MCF 10A (cell line): ENCODE results near the gene LMF1. TPM values are rescaled to one million over a fixed set of nuclear protein-coding genes. Genes with fewer than 3 reads are reported as not detected.

Experiments
- BruUV-seq: library from RNA; stranded (reverse); fragments of 400-500 nt; replicated peaks from 2 replicates; lab custom pipeline; 2021; lab: Mats Ljungman, UMichigan
- CTCF ChIA-PET: fragments of 300-600 bp; sonication (Branson Sonifier 250); formaldehyde crosslinking; extraction: SDS; loops from one replicate; lab custom pipeline; 2021; ENCODE audit warnings: antibody characterized with exemption, inconsistent platforms; lab: Yijun Ruan, JAX
- POLR2A ChIA-PET: fragments of 300-600, 350-650 bp; sonication (Branson Sonifier 250); formaldehyde crosslinking; extraction: SDS; loops from one replicate; lab custom pipeline; 2020; ENCODE audit warnings: antibody characterized with exemption, inconsistent platforms; lab: Yijun Ruan, JAX
- DNase-seq: peaks from one replicate; pipeline ENCODE4 v3.0.0-alpha.2; 2018; ENCODE audit not compliant: unreplicated experiment
- H3K27ac Mint-ChIP-seq: one replicate; pipeline ENCODE4 v1.8.0; 2022; ENCODE audit warnings: mild to moderate bottlenecking, low read depth, mixed read lengths; ENCODE audit not compliant: unreplicated experiment
- H3K27me3 Mint-ChIP-seq: one replicate; pipeline ENCODE4 v1.8.0; 2022; ENCODE audit warnings: mixed read lengths; ENCODE audit not compliant: insufficient read depth, unreplicated experiment
- H3K36me3 Mint-ChIP-seq: one replicate; pipeline ENCODE4 v1.8.0; 2022; ENCODE audit warnings: mild to moderate bottlenecking, moderate library complexity, mixed read lengths; ENCODE audit not compliant: insufficient read depth, unreplicated experiment
- H3K4me1 Mint-ChIP-seq: one replicate; pipeline ENCODE4 v1.8.0; 2022; ENCODE audit warnings: mixed read lengths; ENCODE audit not compliant: insufficient read depth, unreplicated experiment
- H3K4me3 Mint-ChIP-seq: one replicate; pipeline ENCODE4 v1.8.0; 2022; ENCODE audit warnings: mild to moderate bottlenecking, moderate library complexity, mixed read lengths; ENCODE audit not compliant: unreplicated experiment
- H3K9me3 Mint-ChIP-seq: one replicate; pipeline ENCODE4 v1.8.0; 2022; ENCODE audit warnings: mixed read lengths; ENCODE audit not compliant: unreplicated experiment
- intact Hi-C: fragments of 100-400 bp; cut with micrococcal nuclease; formaldehyde crosslinking; loops from 2 replicates; pipeline ENCODE4 v1.14.1; 2022
- total RNA-seq: library from RNA; stranded (reverse); gene quantifications from 2 replicates; pipeline ENCODE4 v1.2.3, GENCODE V29; 2022
- TF ChIP-seq, protein P1 (sequence below): fragments of 200-600 bp; IDR thresholded peaks from one replicate; pipeline ENCODE4 v1.8.0; 2022; ENCODE audit warnings: antibody characterized with exemption, mild to moderate bottlenecking; ENCODE audit not compliant: unreplicated experiment

Gene LMF1
- total RNA-seq, 1 experiment from 2014 or later, result 9.9 TPM

DNA sequence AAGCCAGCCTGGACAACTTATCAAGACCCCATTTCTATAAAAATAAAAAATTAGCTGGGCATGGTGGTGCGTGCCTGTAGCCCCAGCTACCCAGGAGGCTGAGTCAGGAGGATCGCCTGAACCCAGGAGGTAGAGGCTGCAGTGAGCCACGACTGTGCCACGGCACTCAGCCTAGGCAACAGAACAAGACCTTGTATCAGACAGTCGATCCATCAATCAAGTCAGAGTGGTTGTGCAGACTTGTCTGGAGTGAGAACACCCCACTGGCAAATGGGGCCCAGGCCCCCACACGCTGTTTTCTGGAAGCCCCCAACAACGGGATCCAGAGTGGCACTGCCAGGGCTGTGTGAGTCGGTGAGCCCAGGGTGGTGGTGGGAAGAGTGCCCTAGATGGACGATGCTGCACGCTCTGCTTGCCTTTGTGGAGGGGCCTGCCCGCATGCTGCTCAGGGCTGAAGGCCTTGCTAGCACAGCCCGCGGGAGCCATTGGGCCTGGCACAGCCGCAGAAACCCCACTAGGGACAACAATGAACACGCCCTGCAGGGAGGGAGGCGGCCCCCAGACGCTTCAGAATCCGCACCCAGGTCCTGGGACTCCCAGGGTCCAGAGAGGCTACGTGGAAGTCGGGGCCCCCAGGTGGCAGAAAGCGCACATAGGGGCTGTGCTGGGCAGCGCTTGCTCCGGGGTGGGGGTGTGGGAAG, 90.2 kb downstream of the LMF1 start:
- H3K4me3 Mint-ChIP-seq, result no peak overlapping the region
- no peaks in the 10 kb centered on the region for H3K4me1 Mint-ChIP-seq
- no peak for DNase-seq
- intact Hi-C loops, result no loop called here
- TF ChIP-seq, protein P1, sequence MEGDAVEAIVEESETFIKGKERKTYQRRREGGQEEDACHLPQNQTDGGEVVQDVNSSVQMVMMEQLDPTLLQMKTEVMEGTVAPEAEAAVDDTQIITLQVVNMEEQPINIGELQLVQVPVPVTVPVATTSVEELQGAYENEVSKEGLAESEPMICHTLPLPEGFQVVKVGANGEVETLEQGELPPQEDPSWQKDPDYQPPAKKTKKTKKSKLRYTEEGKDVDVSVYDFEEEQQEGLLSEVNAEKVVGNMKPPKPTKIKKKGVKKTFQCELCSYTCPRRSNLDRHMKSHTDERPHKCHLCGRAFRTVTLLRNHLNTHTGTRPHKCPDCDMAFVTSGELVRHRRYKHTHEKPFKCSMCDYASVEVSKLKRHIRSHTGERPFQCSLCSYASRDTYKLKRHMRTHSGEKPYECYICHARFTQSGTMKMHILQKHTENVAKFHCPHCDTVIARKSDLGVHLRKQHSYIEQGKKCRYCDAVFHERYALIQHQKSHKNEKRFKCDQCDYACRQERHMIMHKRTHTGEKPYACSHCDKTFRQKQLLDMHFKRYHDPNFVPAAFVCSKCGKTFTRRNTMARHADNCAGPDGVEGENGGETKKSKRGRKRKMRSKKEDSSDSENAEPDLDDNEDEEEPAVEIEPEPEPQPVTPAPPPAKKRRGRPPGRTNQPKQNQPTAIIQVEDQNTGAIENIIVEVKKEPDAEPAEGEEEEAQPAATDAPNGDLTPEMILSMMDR, result no peak
- BruUV-seq, result no TSS peak
- no peaks in the 10 kb centered on the region for H3K36me3 Mint-ChIP-seq
- H3K27ac Mint-ChIP-seq, result no peak overlapping the region
- H3K27me3 Mint-ChIP-seq, result no peaks in the 10 kb centered on the region
- ChIA-PET CTCF (no interaction called here), POLR2A (no interaction called here)
- no peaks in the 10 kb centered on the region for H3K9me3 Mint-ChIP-seq

DNA sequence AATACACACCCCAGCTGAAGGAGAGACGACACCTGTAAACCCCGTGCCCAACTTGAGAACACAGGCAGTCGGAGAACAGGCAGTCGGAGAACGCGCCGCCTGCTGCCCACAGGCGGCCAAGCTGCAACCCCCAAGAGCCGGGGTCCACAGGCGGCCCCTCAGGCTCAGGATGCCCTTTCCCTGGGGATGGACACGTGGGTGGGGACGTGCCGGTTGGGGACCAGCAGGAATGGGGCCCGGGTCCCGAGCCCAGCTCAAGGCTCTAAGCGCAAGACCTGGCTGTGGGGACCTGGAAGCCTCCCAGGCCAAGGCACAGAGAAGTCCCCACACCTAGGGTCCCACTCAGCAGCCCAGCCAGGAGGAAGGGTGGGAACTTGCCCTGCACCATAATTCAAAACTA, 90.8 kb downstream of the LMF1 start:
- Mint-ChIP-seq H3K4me1 (no peaks in the 10 kb centered on the region), H3K27me3 (no peaks in the 10 kb centered on the region), H3K4me3 (no peak overlapping the region), H3K9me3 (no peaks in the 10 kb centered on the region), H3K27ac (no peak overlapping the region), H3K36me3 (no peaks in the 10 kb centered on the region)
- no TSS peak for BruUV-seq
- intact Hi-C loops, result no loop called here
- DNase-seq, result no peak
- ChIA-PET CTCF (interaction anchor here (0.9 kb wide), 1 partner anchor 175 kb away, joined by 6 read pairs; no protein-coding TSS in a partner anchor), POLR2A (interaction anchor here (0.6 kb wide), 1 partner anchor 50 kb away, joined by 3 read pairs; no protein-coding TSS in a partner anchor)
- TF ChIP-seq, protein P1, result no peak

DNA sequence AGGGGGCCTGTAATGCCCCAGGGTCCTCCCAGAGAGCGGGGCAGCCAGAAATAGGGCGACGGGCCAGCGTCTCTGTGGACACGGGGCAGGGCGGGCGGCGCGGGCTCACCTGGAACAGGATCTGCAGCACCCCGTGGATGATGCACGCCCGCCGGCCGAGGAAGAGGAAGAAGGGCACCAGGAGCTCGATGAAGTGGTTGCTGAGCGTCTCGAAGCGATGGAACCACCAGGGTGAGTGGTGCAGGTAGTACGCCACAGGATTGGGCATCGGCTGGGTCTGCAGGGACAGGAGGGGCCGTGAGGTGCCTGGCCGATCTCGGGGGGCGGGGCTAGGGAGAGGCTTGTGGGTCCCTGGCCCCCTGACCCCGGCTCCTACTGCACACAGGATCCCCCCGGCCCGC, 91.3 kb downstream of the LMF1 start:
- no peak overlapping the region for H3K27ac Mint-ChIP-seq
- DNase-seq, result no peak
- no peaks in the 10 kb centered on the region for H3K36me3 Mint-ChIP-seq
- TF ChIP-seq, protein P1, result no peak
- intact Hi-C loops, result no loop called here
- POLR2A ChIA-PET, result interaction anchor here (0.6 kb wide), 1 partner anchor 50 kb away, joined by 3 read pairs; no protein-coding TSS in a partner anchor
- CTCF ChIA-PET, result interaction anchor here (0.9 kb wide), 1 partner anchor 175 kb away, joined by 6 read pairs; no protein-coding TSS in a partner anchor
- H3K27me3 Mint-ChIP-seq, result no peaks in the 10 kb centered on the region
- H3K4me1 Mint-ChIP-seq, result no peaks in the 10 kb centered on the region
- no peak overlapping the region for H3K4me3 Mint-ChIP-seq
- H3K9me3 Mint-ChIP-seq, result no peaks in the 10 kb centered on the region
- no TSS peak for BruUV-seq

DNA sequence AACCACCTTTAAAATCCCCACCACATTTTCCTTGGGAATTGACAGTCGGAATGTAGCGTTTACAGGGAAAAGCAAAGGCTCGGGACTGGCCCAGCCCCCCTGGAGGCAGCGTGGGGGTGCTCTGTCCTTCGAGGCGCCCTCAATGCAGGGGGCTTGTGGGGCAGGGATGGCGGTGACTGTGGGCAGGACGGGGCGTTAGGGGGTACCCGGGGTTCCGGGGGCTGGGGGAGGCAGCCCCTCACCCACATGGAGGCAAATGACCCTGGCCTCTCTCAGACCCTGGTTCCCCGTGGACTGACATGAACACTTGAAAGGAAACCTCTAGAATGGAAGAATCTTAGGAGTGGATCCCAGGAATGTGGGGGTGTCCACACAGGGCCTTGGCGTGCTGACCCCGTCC, 91.9 kb downstream of the LMF1 start:
- ChIA-PET POLR2A (no interaction called here), CTCF (interaction anchor here (0.9 kb wide), 1 partner anchor 176 kb away, joined by 6 read pairs; no protein-coding TSS in a partner anchor)
- intact Hi-C loops, result no loop called here

More for the DNA sequence above, 91.9 kb downstream of the LMF1 start:
- no peak for DNase-seq
- H3K27me3 Mint-ChIP-seq, result no peaks in the 10 kb centered on the region
- no peak overlapping the region for H3K27ac Mint-ChIP-seq
- no peaks in the 10 kb centered on the region for H3K4me1 Mint-ChIP-seq
- TF ChIP-seq, protein P1, result no peak
- no peaks in the 10 kb centered on the region for H3K36me3 Mint-ChIP-seq
- BruUV-seq, result no TSS peak
- H3K9me3 Mint-ChIP-seq, result no peaks in the 10 kb centered on the region
- H3K4me3 Mint-ChIP-seq, result no peak overlapping the region
